ENCODE measurements around the gene ANAPC4. TPM values are rescaled to one million over a fixed set of nuclear protein-coding genes. Genes with fewer than 3 reads are reported as not detected.

Gene ANAPC4
- total and polyA plus RNA-seq, 11 donors = 6.7 to 15.5 (median 11.7) TPM

DNA sequence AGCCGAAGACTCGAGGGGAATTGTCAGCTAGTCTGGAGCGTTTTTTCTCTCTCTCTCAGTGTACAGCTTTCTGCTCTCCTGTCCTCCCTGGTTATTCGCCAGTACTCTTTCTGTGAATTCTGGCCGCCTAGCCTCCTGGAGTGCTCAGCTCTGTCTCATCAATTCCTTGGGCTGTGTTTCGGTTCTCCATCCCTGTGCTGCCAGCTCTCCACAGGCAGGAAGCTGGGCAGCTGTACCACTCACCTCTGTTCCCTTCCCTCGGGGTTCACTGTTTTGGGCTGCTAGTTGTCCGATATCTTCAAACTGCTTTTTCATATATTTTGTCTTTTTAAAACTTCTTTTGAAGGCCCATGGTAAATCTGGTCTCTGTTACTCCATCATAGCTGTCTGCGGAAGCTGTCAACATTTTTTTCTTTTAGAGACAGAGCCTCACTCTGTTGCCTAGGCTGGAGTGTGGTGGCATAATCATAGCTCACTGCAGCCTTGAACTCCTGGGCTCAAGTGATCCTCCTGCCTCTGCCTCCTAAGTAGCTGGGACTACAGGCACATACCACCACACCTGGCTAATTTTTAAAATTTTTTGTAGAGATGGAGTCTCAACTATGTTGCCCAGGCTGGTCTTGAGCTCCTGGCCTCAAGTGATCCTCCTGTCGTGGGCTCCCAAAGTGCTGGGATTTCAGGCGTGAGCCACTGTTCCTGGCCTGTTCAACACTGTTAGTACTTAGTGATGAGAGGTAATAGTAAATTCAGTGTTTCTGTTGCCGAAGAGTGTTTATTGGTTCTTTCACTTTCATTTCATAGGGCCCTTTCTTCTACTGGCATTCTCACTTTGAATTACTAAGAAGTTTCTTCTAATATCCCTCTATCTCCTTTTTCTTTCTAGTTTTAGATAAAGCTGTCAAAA lies 45.9 kb upstream of the ANAPC4 start:
- H3K4me3 ChIP-seq = peak overlapping the region in 3 of 12 donors; percentile 8 to 45 (median 9)
- peak in 1 of 4 donors; percentile 9 for ATAC-seq
- no peaks in the 10 kb centered on the region for H3K27me3 ChIP-seq
- WGBS, 4 donors = 82 to 91% (median 87%) methylated on average over 12 of the region's 12 CpGs
- intact Hi-C loops (cut with DNase I) = no loop called here
- peaks cover 0 to 29% (median 7%) of the 10 kb centered on the region in 9 donors for H3K36me3 ChIP-seq
- no peaks in the 10 kb centered on the region for H3K9me3 ChIP-seq
- no peak for DNase-seq
- H3K4me1 ChIP-seq = peaks cover 0 to 14% (median 4%) of the 10 kb centered on the region in 12 donors
- peak overlapping the region in 2 of 12 donors; percentile 33 to 55 for H3K27ac ChIP-seq
- TF ChIP-seq POLR2A (IDR thresholded peaks at IDR 0.05) (no peak), CTCF (IDR thresholded peaks at IDR 0.05) (no peak)

- TF ChIP-seq POLR2A (IDR thresholded peaks at IDR 0.05) (no peak), CTCF (IDR thresholded peaks at IDR 0.05) (no peak)
- H3K4me1 ChIP-seq = no peaks in the 10 kb centered on the region
- ATAC-seq (no peak), DNase-seq (no peak)
- intact Hi-C loops (cut with DNase I) = no loop called here
- H3K36me3 ChIP-seq = peaks cover 0 to 29% (median 4%) of the 10 kb centered on the region in 9 donors
- 97 to 98% (median 98%) methylated on average over 2 of the region's 2 CpGs for WGBS, 4 donors
- no peaks in the 10 kb centered on the region for H3K27me3 ChIP-seq
- no peaks in the 10 kb centered on the region for H3K9me3 ChIP-seq
- no peak overlapping the region for H3K4me3 ChIP-seq
- no peak overlapping the region for H3K27ac ChIP-seq
Measured at GRCh38 chr4:25343671-25344070, 33.4 kb upstream of the ANAPC4 start.

GRCh38 chr4:25345744-25346143 lies 31.3 kb upstream of the ANAPC4 start:
- H3K4me1 ChIP-seq = no peaks in the 10 kb centered on the region
- H3K36me3 ChIP-seq = peaks cover 0 to 31% (median 4%) of the 10 kb centered on the region in 9 donors
- H3K27me3 ChIP-seq = no peaks in the 10 kb centered on the region
- H3K4me3 ChIP-seq = no peak overlapping the region
- ATAC-seq = no peak
- no peak overlapping the region for H3K27ac ChIP-seq
- TF ChIP-seq POLR2A (IDR thresholded peaks at IDR 0.05) (no peak), CTCF (IDR thresholded peaks at IDR 0.05) (no peak)
- whole genome bisulfite sequencing, 4 donors = 67 to 72% (median 70%) methylated on average over 5 of the region's 5 CpGs
- no peaks in the 10 kb centered on the region for H3K9me3 ChIP-seq
- intact Hi-C loops (cut with DNase I) = no loop called here
- DNase-seq = no peak

- no peak overlapping the region for H3K27ac ChIP-seq
- H3K9me3 ChIP-seq = no peaks in the 10 kb centered on the region
- no peaks in the 10 kb centered on the region for H3K27me3 ChIP-seq
- H3K4me3 ChIP-seq = no peak overlapping the region
- no peak for TF ChIP-seq CTCF (IDR thresholded peaks at IDR 0.05)
- no peak for TF ChIP-seq POLR2A (IDR thresholded peaks at IDR 0.05)
- no peak for ATAC-seq
- H3K4me1 ChIP-seq = no peaks in the 10 kb centered on the region
- DNase-seq = no peak
- intact Hi-C loops (cut with DNase I) = no loop called here
- peaks cover 0 to 39% (median 12%) of the 10 kb centered on the region in 9 donors for H3K36me3 ChIP-seq
- WGBS, 4 donors = 84 to 94% (median 93%) methylated on average over 3 of the region's 3 CpGs
Measured at GRCh38 chr4:25346913-25347312, 30.1 kb upstream of the ANAPC4 start.

Measured in heart left ventricle (tissue), 16 donors.